B cell (primary cell): ENCODE results near the gene CEACAM19. TPM values are rescaled to one million over a fixed set of nuclear protein-coding genes. Genes with fewer than 3 reads are reported as not detected.

Source experiments
- ATAC-seq: fragments of 200-7000 bp; cut with Tn5 transposase; one replicate; pipeline ENCODE4 v1.10.0; 2021; ENCODE audit warnings: low read depth, mild to moderate bottlenecking, moderate number of reproducible peaks, moderate library complexity
- CTCF ChIA-PET: fragments of 350-600 bp; sonication (Branson Sonifier 250); formaldehyde crosslinking; loops from one replicate; lab custom pipeline; 2021; ENCODE audit warnings: antibody characterized with exemption, inconsistent platforms; lab: Charles Lee
- POLR2A ChIA-PET: fragments of 350-600 bp; sonication (Branson Sonifier 250); formaldehyde crosslinking; loops from one replicate; lab custom pipeline; 2021; ENCODE audit warnings: antibody characterized with exemption; lab: Charles Lee
- DNase-seq: peaks from one replicate; pipeline ENCODE4 v3.0.0; 2013
- H2AFZ ChIP-seq: 2 replicates; pipeline ENCODE4 v1.6.1; 2012; ENCODE audit warnings: mild to moderate bottlenecking, low read depth, low read length; ENCODE audit not compliant: insufficient read depth, poor library complexity, severe bottlenecking
- H3K27ac ChIP-seq, 2 donors: 1 replicate in 1 of 2; 2 replicates in 1 of 2; pipeline ENCODE4 v1.5.1; 2012 to 2013; ENCODE audit warnings: low read length in 2 of 2, mild to moderate bottlenecking in 2 of 2, moderate library complexity in 1 of 2
- H3K27me3 ChIP-seq, 4 experiments: fragments of 200-600 bp in 1 of 4; sonication (generic) in 1 of 4; replicated peaks in 1 of 4; 1 replicate in 2 of 4; 2 replicates in 2 of 4; pipeline versions ENCODE4 v1.6.1 to v1.7.0; 2013 to 2016; ENCODE audit warnings: low read length in 3 of 4, mild to moderate bottlenecking in 2 of 4, mixed read lengths in 1 of 4, moderate library complexity in 1 of 4; ENCODE audit not compliant: insufficient read depth in 4 of 4, control insufficient read depth in 3 of 4; ENCODE audit errors: control extremely low read depth in 1 of 4
- H3K36me3 ChIP-seq, 2 experiments: replicated peaks in 1 of 2; 1 replicate in 1 of 2; 2 replicates in 1 of 2; pipeline versions ENCODE4 v1.6.1 to v1.7.1; 2013; ENCODE audit warnings: low read length in 1 of 2; ENCODE audit not compliant: insufficient read depth in 2 of 2, control insufficient read depth in 1 of 2; ENCODE audit errors: control extremely low read depth in 1 of 2, extremely low read depth in 1 of 2
- H3K4me1 ChIP-seq, 2 donors: fragments of 200-600 bp in 1 of 2; sonication (generic) in 1 of 2; 1 replicate in 1 of 2; 2 replicates in 1 of 2; pipeline versions ENCODE4 v1.5.1 to v1.6.1; 2013 to 2017; ENCODE audit warnings: low read length in 2 of 2; ENCODE audit not compliant: control insufficient read depth in 2 of 2, insufficient read depth in 2 of 2
- H3K4me2 ChIP-seq: replicated peaks from 2 replicates; pipeline ENCODE3; 2012; ENCODE audit warnings: mild to moderate bottlenecking, low read depth, low read length; ENCODE audit not compliant: poor library complexity, severe bottlenecking
- H3K4me3 ChIP-seq, 5 experiments: fragments of 200-600 bp in 1 of 5; sonication (generic) in 1 of 5; 1 replicate in 3 of 5; 2 replicates in 2 of 5; pipeline versions ENCODE4 v1.5.1 to v1.7.0; 2011 to 2016; ENCODE audit warnings: low read length in 4 of 5, mild to moderate bottlenecking in 4 of 5, low read depth in 2 of 5, control low read depth in 1 of 5, moderate library complexity in 1 of 5; ENCODE audit not compliant: insufficient read depth in 1 of 5; ENCODE audit errors: control extremely low read depth in 1 of 5, extremely low read depth in 1 of 5
- H3K79me2 ChIP-seq: fragments of 200-600 bp; sonication (generic); one replicate; pipeline ENCODE4 v1.6.0; 2016; ENCODE audit warnings: low read length; ENCODE audit not compliant: control insufficient read depth, insufficient read depth
- H3K9ac ChIP-seq: fragments of 200-600 bp; sonication (generic); 2 replicates; pipeline ENCODE4 v1.6.1; 2017; ENCODE audit warnings: mild to moderate bottlenecking, low read length, moderate library complexity
- H3K9me3 ChIP-seq, 3 donors: one replicate each; pipeline versions ENCODE4 v1.6.1 to v1.7.1; 2013; ENCODE audit warnings: low read length in 2 of 3; ENCODE audit not compliant: control insufficient read depth in 2 of 3, insufficient read depth in 1 of 3; ENCODE audit errors: control extremely low read depth in 1 of 3
- H4K20me1 ChIP-seq: 2 replicates; pipeline ENCODE4 v1.6.0; 2012; ENCODE audit warnings: mild to moderate bottlenecking, low read length; ENCODE audit not compliant: insufficient read depth, control insufficient read depth, poor library complexity, severe bottlenecking
- H3K27ac Mint-ChIP-seq: one replicate; pipeline ENCODE4 v1.8.0; 2021; ENCODE audit warnings: mixed read lengths
- H3K27me3 Mint-ChIP-seq: one replicate; pipeline ENCODE4 v1.8.0; 2021; ENCODE audit warnings: mixed read lengths
- H3K4me1 Mint-ChIP-seq: one replicate; pipeline ENCODE4 v1.8.0; 2021; ENCODE audit warnings: mixed read lengths
- H3K4me3 Mint-ChIP-seq: one replicate; pipeline ENCODE4 v1.8.0; 2021; ENCODE audit warnings: mixed read lengths
- H3K9me3 Mint-ChIP-seq: one replicate; pipeline ENCODE4 v1.8.0; 2022; ENCODE audit warnings: mixed read lengths; ENCODE audit not compliant: insufficient read depth
- EZH2 ChIP-seq: IDR thresholded peaks from 2 replicates; pipeline ENCODE4 v1.6.1; 2012; ENCODE audit warnings: borderline replicate concordance, low read depth, mild to moderate bottlenecking, moderate library complexity, low read length; ENCODE audit not compliant: insufficient read depth, poor library complexity, severe bottlenecking
- WGBS: methylation state at CpG from one replicate; pipeline ENCODE4 v1.1.5; 2013; ENCODE audit warnings: missing lambda C conversion rate; ENCODE audit not compliant: insufficient coverage; 5-methylcytosine and 5-hydroxymethylcytosine counted together
- intact Hi-C: fragments of 100-400 bp; cut with micrococcal nuclease; formaldehyde crosslinking; loops from one replicate; pipeline ENCODE4 v1.10.0; 2022
- polyA plus RNA-seq: library from polyadenylated mRNA; depleted of rRNA; stranded (reverse); fragments of >200 nt; gene quantifications from 2 replicates; pipeline ENCODE4 v1.2.3, GENCODE V29; 2012
- total RNA-seq, 2 donors: library from RNA; stranded (reverse); fragments of 120-200 nt in 1 of 2; gene quantifications; 1 replicate in 1 of 2; 2 replicates in 1 of 2; pipeline versions ENCODE4 v1.2.3 to v1.2.4, GENCODE V29; 2013 to 2022
- TF ChIP-seq, protein P1 (sequence below): fragments of 200-600 bp; IDR thresholded peaks from one replicate; pipeline ENCODE4 v1.8.0; 2022; ENCODE audit warnings: antibody characterized with exemption, mild to moderate bottlenecking

The CEACAM19 gene
- total and polyA plus RNA-seq, 2 donors (not counting 1 experiment from before 2014, with no cell fraction given) = not detected

DNA sequence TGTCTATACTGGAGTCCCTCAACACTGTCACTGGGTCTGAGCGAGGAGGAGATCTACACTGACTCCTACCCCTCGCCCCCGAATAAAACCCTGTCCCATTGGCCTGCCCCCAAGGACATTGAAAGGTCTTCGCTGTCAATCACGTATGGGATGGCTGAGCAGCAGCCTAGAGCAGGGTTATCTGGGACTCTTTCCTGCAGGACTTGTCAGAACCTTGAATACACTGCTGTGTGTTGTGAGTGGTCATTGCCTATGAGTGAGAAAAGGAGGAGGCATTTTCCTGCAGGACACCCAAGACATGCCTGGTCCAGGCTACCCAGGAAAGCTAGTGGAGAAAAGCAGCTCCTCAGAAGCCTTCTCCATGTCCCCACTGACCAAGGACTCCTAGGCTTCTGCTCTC, 17.9 kb upstream of the CEACAM19 start:
- H3K9me3 ChIP-seq = peaks cover 0 to 7% (median 0%) of the 10 kb centered on the region in 3 donors
- ChIA-PET POLR2A (no interaction called here), CTCF (interaction anchor here (0.7 to 2.0 kb wide), 6 partner anchors 11 to 300 kb away, joined by 3 to 18 read pairs (median 4); no protein-coding TSS in a partner anchor)
- H3K79me2 ChIP-seq = no peaks in the 10 kb centered on the region
- ATAC-seq (no peak), DNase-seq (no peak)
- H3K27me3 ChIP-seq = no peaks in the 10 kb centered on the region
- no peak overlapping the region for H2AFZ ChIP-seq
- no peaks in the 10 kb centered on the region for H4K20me1 ChIP-seq
- peaks cover 18% of the 10 kb centered on the region for H3K4me1 Mint-ChIP-seq
- peaks cover 7 to 18% of the 10 kb centered on the region in 2 donors for H3K4me1 ChIP-seq
- H3K4me3 Mint-ChIP-seq = no peak overlapping the region
- no peaks in the 10 kb centered on the region for H3K36me3 ChIP-seq
- H3K9me3 Mint-ChIP-seq = no peaks in the 10 kb centered on the region
- no peak overlapping the region for H3K9ac ChIP-seq
- peak overlapping the region; percentile 61 for H3K4me2 ChIP-seq
- no peak overlapping the region for H3K27ac ChIP-seq
- 98% methylated on average over 4 of the region's 5 CpGs for WGBS
- no peak overlapping the region for H3K4me3 ChIP-seq
- no peak overlapping the region for H3K27ac Mint-ChIP-seq
- intact Hi-C loops = loop anchor here (5.0 to 10.0 kb wide), 2 partner anchors 151 to 191 kb away; partner anchors contain the start of genes NECTIN2 and ZNF180
- TF ChIP-seq, protein P1, sequence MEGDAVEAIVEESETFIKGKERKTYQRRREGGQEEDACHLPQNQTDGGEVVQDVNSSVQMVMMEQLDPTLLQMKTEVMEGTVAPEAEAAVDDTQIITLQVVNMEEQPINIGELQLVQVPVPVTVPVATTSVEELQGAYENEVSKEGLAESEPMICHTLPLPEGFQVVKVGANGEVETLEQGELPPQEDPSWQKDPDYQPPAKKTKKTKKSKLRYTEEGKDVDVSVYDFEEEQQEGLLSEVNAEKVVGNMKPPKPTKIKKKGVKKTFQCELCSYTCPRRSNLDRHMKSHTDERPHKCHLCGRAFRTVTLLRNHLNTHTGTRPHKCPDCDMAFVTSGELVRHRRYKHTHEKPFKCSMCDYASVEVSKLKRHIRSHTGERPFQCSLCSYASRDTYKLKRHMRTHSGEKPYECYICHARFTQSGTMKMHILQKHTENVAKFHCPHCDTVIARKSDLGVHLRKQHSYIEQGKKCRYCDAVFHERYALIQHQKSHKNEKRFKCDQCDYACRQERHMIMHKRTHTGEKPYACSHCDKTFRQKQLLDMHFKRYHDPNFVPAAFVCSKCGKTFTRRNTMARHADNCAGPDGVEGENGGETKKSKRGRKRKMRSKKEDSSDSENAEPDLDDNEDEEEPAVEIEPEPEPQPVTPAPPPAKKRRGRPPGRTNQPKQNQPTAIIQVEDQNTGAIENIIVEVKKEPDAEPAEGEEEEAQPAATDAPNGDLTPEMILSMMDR = no peak
- no peak for TF ChIP-seq EZH2
- H3K27me3 Mint-ChIP-seq = peaks cover 6% of the 10 kb centered on the region

DNA sequence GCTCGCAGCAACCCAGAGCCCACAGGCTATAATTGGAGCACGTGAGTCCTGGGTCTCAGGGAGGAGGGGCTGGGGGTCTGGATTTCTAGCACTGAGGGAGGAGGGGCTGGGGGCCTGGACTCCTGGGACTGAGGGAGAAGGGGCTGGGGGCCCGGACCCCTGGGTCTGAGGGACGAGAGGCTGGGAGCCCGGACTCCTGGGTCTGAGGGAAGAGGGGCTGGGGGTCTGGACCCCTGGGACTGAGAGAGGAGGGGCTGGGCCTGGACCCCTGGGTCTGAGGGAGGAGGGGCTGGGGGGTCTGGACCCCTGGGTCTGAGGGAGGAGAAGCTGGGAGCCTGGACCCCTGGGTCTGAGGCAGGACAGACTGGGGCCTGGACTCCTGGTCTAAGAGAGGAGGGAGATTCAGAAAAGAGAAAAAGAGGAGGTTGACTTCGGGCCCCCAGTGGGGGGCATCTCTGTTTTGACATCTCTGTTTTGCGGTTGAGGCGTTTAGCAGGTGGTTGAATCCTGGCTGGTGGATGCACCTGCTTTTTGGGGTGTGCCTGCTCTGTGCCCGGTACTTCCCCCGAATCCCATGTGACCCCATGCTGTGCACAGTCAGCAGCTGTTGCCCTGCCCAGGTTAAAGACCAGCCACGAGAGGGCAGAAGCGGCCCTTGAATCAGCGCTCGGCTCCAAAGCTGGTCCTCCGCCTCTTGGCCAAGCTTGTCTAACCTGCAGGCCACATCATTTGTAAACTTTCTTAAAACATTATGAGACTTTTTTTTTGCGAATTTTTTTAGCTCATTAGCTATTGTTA, 17.1 kb upstream of the CEACAM19 start:
- peak overlapping the region; percentile 52 to 65 for H3K27ac ChIP-seq
- no peaks in the 10 kb centered on the region for H3K27me3 ChIP-seq
- intact Hi-C loops = loop anchor here (1.0 to 10.0 kb wide), 5 partner anchors 71 to 236 kb away; partner anchors contain the start of genes NECTIN2 and ZNF180
- H4K20me1 ChIP-seq = no peaks in the 10 kb centered on the region
- DNase-seq (peak; percentile 94), ATAC-seq (peak; percentile 97)
- Mint-ChIP-seq H3K27me3 (peaks cover 6% of the 10 kb centered on the region), H3K9me3 (no peaks in the 10 kb centered on the region), H3K4me3 (no peak overlapping the region), H3K27ac (peak overlapping the region; percentile 80), H3K4me1 (peaks cover 18% of the 10 kb centered on the region)
- no peaks in the 10 kb centered on the region for H3K79me2 ChIP-seq
- peak overlapping the region; percentile 25 for H3K9ac ChIP-seq
- 14% methylated on average over 12 of the region's 16 CpGs for WGBS
- TF ChIP-seq EZH2 = no peak
- TF ChIP-seq, protein P1 = peak; percentile 79
- POLR2A ChIA-PET = interaction anchor here (1.2 kb wide), 1 partner anchor 116 kb away, joined by 4 read pairs; no protein-coding TSS in a partner anchor
- H3K9me3 ChIP-seq = peaks cover 0 to 8% (median 0%) of the 10 kb centered on the region in 3 donors
- H3K4me2 ChIP-seq = peak overlapping the region; percentile 61
- H2AFZ ChIP-seq = no peak overlapping the region
- CTCF ChIA-PET = interaction anchor here (0.6 to 2.7 kb wide), 21 partner anchors 9 to 1376 kb away, joined by 3 to 20 read pairs (median 4); partner anchors contain the start of genes BLOC1S3, TOMM40 and TRAPPC6A
- peaks cover 7 to 18% of the 10 kb centered on the region in 2 donors for H3K4me1 ChIP-seq
- H3K4me3 ChIP-seq = no peak overlapping the region
- no peaks in the 10 kb centered on the region for H3K36me3 ChIP-seq
